Activated T-helper 1 cell treated with anti-CD3 and anti-CD28 coated beads, Interleukin-12 subunit alpha, Interleukin-12 subunit beta, Interleukin-2, Interleukin-4 antibody, amounts not matched to agents 30 ng/mL and 10 ng/mL and 1 ng/mL, durations not matched to agents 14 hours and 24 hours and 36 hours (primary cell): Measurements from ENCODE around the gene ZNF780A. TPM values are rescaled to one million over a fixed set of nuclear protein-coding genes. Genes with fewer than 3 reads are reported as not detected.
"Not testable (repeated sequence)": the region's sequence is repeated elsewhere in the genome, so short reads cannot be mapped to it uniquely, and the experiment has no call there.

Experiments used
- DNase-seq: peaks from one replicate; pipeline ENCODE4 v3.0.0; 2021; ENCODE audit warnings: low spot score
- H3K27ac Mint-ChIP-seq: one replicate; pipeline ENCODE4 v1.8.0; 2021; ENCODE audit warnings: mild to moderate bottlenecking, mixed read lengths
- H3K27me3 Mint-ChIP-seq: one replicate; pipeline ENCODE4 v1.8.0; 2022; ENCODE audit warnings: mild to moderate bottlenecking, moderate library complexity, mixed read lengths; ENCODE audit not compliant: insufficient read depth
- H3K36me3 Mint-ChIP-seq: one replicate; pipeline ENCODE4 v1.8.0; 2021; ENCODE audit warnings: low read depth, mixed read lengths
- H3K4me1 Mint-ChIP-seq: one replicate; pipeline ENCODE4 v1.8.0; 2021; ENCODE audit warnings: low read depth, mixed read lengths
- H3K4me3 Mint-ChIP-seq: one replicate; pipeline ENCODE4 v1.8.0; 2021; ENCODE audit warnings: mild to moderate bottlenecking, moderate library complexity, mixed read lengths
- H3K9me3 Mint-ChIP-seq: one replicate; pipeline ENCODE4 v1.8.0; 2021; ENCODE audit warnings: mixed read lengths
- intact Hi-C: fragments of 100-400 bp; cut with micrococcal nuclease; formaldehyde crosslinking; loops from one replicate; pipeline ENCODE4 v1.15.1; 2024
- total RNA-seq: library from RNA; stranded (reverse); gene quantifications from 2 replicates; pipeline ENCODE4 v1.2.3, GENCODE V29; 2022

The ZNF780A gene
- total RNA-seq, 1 donor from 2014 or later, result 14.8 TPM

GRCh38 chr19:40059624-40060023 lies 31.1 kb downstream of the ZNF780A start:
- H3K4me3 Mint-ChIP-seq, result no peak overlapping the region
- DNase-seq, result no peak
- no peak overlapping the region for H3K27ac Mint-ChIP-seq
- peaks cover 14% of the 10 kb centered on the region for H3K27me3 Mint-ChIP-seq
- H3K9me3 Mint-ChIP-seq, result peaks cover 56% of the 10 kb centered on the region
- intact Hi-C loops, result no loop called here
- peaks cover 3% of the 10 kb centered on the region for H3K36me3 Mint-ChIP-seq
- H3K4me1 Mint-ChIP-seq, result peaks cover 20% of the 10 kb centered on the region

DNA sequence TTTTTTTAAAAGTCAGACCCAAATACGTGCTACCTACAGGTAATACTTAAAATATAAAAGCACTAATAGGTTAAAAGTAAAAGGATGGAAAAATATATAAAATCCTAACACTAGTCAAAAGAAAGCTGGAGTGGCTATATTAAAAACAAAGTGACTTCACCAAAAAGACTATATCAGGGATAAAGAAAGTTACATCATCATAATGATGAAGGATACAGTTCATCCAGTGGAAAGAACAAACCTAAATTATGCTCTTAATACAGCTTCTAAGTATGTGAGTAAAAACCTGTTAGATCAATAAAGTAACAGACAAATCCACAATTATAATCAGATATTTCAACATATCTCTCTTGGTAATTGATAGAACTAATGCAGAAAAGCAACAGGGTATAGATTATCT lies 33.6 kb downstream of the ZNF780A start:
- Mint-ChIP-seq H3K4me3 (peak overlapping the region; percentile 97), H3K36me3 (peaks cover 17% of the 10 kb centered on the region), H3K27me3 (peaks cover 12% of the 10 kb centered on the region), H3K27ac (no peak overlapping the region), H3K9me3 (peaks cover 52% of the 10 kb centered on the region), H3K4me1 (peaks cover 42% of the 10 kb centered on the region)
- intact Hi-C loops, result no loop called here
- DNase-seq, result no peak

DNA sequence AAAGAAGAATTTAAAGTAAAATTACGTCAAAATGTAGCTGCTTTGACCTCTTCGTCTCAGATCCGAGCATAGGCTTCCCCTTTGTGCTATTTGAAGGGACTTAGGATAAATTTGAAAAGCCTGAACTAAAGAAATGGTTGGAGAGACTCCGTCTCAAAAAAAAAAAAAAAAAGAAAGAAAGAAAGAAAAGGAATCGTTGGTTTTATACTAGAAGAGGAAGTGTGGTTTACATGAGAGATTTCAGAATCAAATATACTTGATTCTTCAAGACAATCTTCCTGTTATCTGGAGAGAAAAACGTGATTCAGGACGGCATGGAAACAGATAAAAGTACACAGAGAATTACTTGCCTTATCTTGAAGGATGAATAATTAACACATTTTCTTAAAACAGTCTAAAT lies 34.2 kb downstream of the ZNF780A start:
- no peak for DNase-seq
- Mint-ChIP-seq H3K27ac (peak overlapping the region; percentile 92), H3K27me3 (peaks cover 12% of the 10 kb centered on the region), H3K9me3 (peaks cover 49% of the 10 kb centered on the region), H3K36me3 (peaks cover 21% of the 10 kb centered on the region), H3K4me3 (peak overlapping the region; percentile 97), H3K4me1 (peaks cover 42% of the 10 kb centered on the region)
- intact Hi-C loops, result loop anchor here (1.0 kb wide), 3 partner anchors 34 to 210 kb away; partner anchors contain the start of genes FBL and ZNF780A

DNA sequence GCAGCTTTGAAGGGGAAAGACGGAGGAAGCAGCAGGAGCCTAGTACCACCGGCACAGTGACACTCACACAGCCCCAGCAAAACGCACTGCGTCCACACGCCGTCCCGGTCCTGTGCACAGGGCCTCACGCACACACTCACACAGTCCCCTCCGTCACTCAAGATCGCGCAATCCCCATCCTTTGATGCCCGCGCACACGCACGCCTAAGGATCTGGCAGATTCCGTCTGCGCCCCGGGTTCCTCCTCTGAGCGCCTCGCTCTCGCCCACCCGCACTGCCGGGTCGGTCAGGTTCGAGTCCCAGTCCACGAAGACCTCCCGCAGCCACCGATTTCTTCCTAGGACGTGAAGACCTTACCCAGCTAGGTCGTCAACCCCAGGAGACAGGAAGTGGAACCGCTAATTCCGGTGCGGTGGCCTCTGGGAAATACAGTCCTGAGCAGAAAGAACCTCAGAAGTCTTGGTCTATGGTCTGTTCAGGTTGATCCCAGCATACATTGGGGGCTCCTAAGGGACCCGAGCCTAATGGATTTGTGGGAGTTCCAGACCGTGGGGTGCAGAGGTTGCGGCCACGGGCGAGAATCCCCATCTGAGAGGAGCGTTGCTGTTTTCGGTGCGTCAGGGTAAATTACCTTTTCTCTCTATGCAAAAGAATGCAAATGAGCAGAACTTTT lies 34.8 kb downstream of the ZNF780A start, which contains the start of gene ZNF780B:
ZNF780B (minus strand) TSS at position 400 of the 673 bp plus-strand sequence. CDS start 5,899 bp downstream, outside the sequence.
- Mint-ChIP-seq H3K4me3 (peak within 1 kb of the TSS; percentile 97), H3K36me3 (peaks cover 26% of the 10 kb centered on the region), H3K9me3 (peaks cover 46% of the 10 kb centered on the region), H3K4me1 (peaks cover 42% of the 10 kb centered on the region), H3K27ac (peak within 1 kb of the TSS; percentile 92), H3K27me3 (peaks cover 12% of the 10 kb centered on the region)
- DNase-seq, result peak; percentile 69
- intact Hi-C loops, result loop anchor here (1.0 kb wide), 3 partner anchors 34 to 210 kb away; partner anchors contain the start of genes FBL and ZNF780A

- intact Hi-C loops, result no loop called here
- peaks cover 32% of the 10 kb centered on the region for H3K36me3 Mint-ChIP-seq
- peaks cover 42% of the 10 kb centered on the region for H3K4me1 Mint-ChIP-seq
- H3K27me3 Mint-ChIP-seq, result peaks cover 12% of the 10 kb centered on the region
- H3K27ac Mint-ChIP-seq, result no peak overlapping the region
- H3K4me3 Mint-ChIP-seq, result peak overlapping the region; percentile 97
- DNase-seq, result no peak
- peaks cover 47% of the 10 kb centered on the region for H3K9me3 Mint-ChIP-seq
Observed at GRCh38 chr19:40055049-40055448, 35.7 kb downstream of the ZNF780A start.

DNA sequence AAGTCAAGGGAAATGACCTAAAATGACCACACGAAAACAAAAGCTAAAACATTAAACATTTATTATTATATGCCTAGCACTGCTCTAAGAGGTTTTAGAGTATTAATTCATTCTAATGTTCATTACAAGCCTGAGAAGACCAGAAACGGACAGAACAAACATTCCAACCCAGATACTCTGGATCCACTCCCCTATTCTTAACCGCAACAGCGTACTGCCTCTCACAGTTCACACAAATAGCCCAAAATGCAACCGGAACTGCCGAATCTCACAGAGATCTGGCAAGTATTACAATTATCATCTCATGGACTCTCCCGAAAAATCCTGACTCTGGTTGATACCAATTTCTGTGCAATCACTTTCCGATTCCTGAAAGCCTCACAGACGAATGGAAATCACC lies 36.1 kb downstream of the ZNF780A start:
- intact Hi-C loops, result no loop called here
- Mint-ChIP-seq H3K4me3 (peak overlapping the region; percentile 97), H3K27ac (no peak overlapping the region), H3K4me1 (peaks cover 42% of the 10 kb centered on the region), H3K9me3 (peaks cover 43% of the 10 kb centered on the region), H3K36me3 (peaks cover 35% of the 10 kb centered on the region), H3K27me3 (peaks cover 12% of the 10 kb centered on the region)
- DNase-seq, result no peak

GRCh38 chr19:40053491-40053890 lies 37.3 kb downstream of the ZNF780A start:
- DNase-seq, result no peak
- intact Hi-C loops, result no loop called here
- H3K27ac Mint-ChIP-seq, result no peak overlapping the region
- peak overlapping the region; percentile 29 for H3K4me3 Mint-ChIP-seq
- H3K27me3 Mint-ChIP-seq, result peaks cover 3% of the 10 kb centered on the region
- peaks cover 38% of the 10 kb centered on the region for H3K9me3 Mint-ChIP-seq
- peaks cover 42% of the 10 kb centered on the region for H3K4me1 Mint-ChIP-seq
- peaks cover 41% of the 10 kb centered on the region for H3K36me3 Mint-ChIP-seq

DNA sequence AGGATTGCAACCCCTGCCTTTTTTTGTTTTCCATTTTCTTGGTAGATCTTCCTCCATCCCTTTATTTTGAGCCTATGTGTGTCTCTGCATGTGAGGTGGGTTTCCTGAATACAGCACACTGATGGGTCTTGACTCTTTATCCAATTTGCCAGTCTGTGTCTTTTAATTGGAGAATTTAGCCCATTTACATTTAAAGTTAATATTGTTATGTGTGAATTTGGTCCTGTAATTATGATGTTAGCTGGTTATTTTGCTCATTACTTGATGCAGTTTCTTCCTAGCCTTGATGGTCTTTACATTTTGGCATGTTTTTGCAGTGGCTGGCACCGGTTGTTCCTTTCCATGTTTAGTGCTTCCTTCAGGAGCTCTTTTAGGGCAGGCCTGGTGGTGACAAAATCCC lies 49.0 kb downstream of the ZNF780A start:
- peaks cover 37% of the 10 kb centered on the region for H3K36me3 Mint-ChIP-seq
- intact Hi-C loops, H3K27ac Mint-ChIP-seq, H3K27me3 Mint-ChIP-seq, H3K4me1 Mint-ChIP-seq, DNase-seq, H3K4me3 Mint-ChIP-seq: not testable (repeated sequence)
- peaks cover 45% of the 10 kb centered on the region for H3K9me3 Mint-ChIP-seq

GRCh38 chr19:40038047-40038446 lies 52.7 kb downstream of the ZNF780A start:
- H3K4me1 Mint-ChIP-seq, DNase-seq, intact Hi-C loops, H3K27ac Mint-ChIP-seq, H3K4me3 Mint-ChIP-seq, H3K27me3 Mint-ChIP-seq: not testable (repeated sequence)
- Mint-ChIP-seq H3K36me3 (peaks cover 18% of the 10 kb centered on the region), H3K9me3 (peaks cover 48% of the 10 kb centered on the region)

DNA sequence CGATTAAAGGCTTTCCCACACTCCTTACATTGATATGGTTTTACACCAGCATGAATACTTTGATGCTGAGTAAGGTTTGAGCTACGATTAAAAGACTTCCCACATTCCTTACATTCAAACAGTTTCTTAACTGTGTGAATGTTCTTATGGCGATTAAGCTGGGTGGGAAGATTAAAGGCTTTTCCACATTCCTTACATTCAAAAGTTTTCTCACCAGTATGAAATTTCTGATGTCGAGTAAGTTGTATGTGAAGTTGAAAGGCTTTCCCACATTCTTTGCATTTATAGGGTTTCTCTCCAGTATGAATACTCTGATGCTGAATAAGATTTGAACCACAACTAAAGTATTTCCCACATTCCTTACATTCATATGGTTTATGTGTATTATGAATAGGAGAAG lies 54.7 kb downstream of the ZNF780A start:
- Mint-ChIP-seq H3K36me3 (peaks cover 18% of the 10 kb centered on the region), H3K27me3 (no peaks in the 10 kb centered on the region), H3K27ac (no peak overlapping the region), H3K4me3 (no peak overlapping the region), H3K4me1 (no peaks in the 10 kb centered on the region), H3K9me3 (peaks cover 52% of the 10 kb centered on the region)
- intact Hi-C loops, result no loop called here
- no peak for DNase-seq

DNA sequence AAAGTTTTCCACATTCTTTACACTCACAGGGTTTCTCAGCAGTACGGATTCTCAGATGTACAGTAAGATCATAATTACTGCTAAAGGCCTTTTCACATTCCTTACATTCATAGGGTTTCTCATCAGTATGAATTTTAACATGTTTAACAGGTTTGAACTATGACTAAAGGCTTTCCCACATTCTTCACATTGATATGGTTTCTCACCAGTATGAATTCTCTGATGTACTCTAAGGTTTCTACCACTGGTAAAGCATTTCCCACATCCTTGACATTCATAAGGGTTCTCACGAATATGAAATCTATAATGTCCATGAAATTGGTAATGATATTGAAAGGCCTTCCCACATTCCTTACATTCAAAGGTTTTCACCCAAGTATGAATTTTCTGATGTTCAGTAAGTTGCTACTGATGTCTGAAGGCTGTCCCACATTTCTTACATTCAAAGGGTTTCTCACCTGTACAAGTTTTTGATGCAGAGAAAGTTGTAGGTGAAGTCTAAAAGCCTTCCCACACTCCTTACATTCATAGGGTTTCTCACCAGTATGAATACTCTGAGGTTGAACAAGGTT lies 56.7 kb downstream of the ZNF780A start:
- H3K27me3 Mint-ChIP-seq, result no peaks in the 10 kb centered on the region
- DNase-seq, result no peak
- H3K9me3 Mint-ChIP-seq, result peaks cover 65% of the 10 kb centered on the region
- intact Hi-C loops, result no loop called here
- H3K4me3 Mint-ChIP-seq, result no peak overlapping the region
- H3K27ac Mint-ChIP-seq, result no peak overlapping the region
- no peaks in the 10 kb centered on the region for H3K4me1 Mint-ChIP-seq
- H3K36me3 Mint-ChIP-seq, result peaks cover 23% of the 10 kb centered on the region

GRCh38 chr19:40026597-40026970 lies 64.2 kb downstream of the ZNF780A start:
- peaks cover 81% of the 10 kb centered on the region for H3K9me3 Mint-ChIP-seq
- no peaks in the 10 kb centered on the region for H3K27me3 Mint-ChIP-seq
- no peak overlapping the region for H3K27ac Mint-ChIP-seq
- DNase-seq, result no peak
- peaks cover 15% of the 10 kb centered on the region for H3K36me3 Mint-ChIP-seq
- intact Hi-C loops, result no loop called here
- no peaks in the 10 kb centered on the region for H3K4me1 Mint-ChIP-seq
- no peak overlapping the region for H3K4me3 Mint-ChIP-seq

DNA sequence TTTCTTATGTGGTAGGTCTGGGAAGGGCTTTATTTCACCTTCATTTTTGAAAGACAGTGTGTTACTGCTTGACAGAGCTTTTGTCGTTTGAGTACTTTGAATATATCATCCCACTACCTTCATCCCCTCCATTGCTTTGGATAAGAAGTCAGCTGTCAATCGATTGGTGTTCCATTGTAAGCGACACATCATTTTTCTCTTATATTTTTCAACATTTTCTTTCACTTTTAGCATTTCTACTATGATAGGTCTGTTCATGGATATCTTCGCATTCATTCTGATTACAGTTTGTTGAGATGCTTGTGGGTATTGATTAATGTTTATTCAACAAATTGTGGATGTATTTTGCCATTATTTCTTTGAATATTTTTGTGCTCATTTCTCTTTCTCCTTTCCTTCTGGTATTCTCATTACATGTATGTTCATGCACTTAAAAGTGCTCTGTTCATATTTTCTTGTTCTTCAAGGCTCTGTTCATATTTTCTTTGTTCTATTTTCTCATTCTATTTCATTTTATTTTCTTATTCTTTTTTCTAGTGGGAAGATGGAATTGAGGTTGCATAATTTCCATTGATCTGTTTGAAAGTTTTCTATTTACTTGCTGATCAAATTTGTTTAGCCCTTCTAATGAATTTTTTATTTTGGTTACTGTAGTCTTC lies 64.7 kb downstream of the ZNF780A start:
- H3K27me3 Mint-ChIP-seq, result no peaks in the 10 kb centered on the region
- intact Hi-C loops, result no loop called here
- H3K4me3 Mint-ChIP-seq, result no peak overlapping the region
- H3K36me3 Mint-ChIP-seq, result peaks cover 15% of the 10 kb centered on the region
- no peaks in the 10 kb centered on the region for H3K4me1 Mint-ChIP-seq
- no peak overlapping the region for H3K27ac Mint-ChIP-seq
- peaks cover 84% of the 10 kb centered on the region for H3K9me3 Mint-ChIP-seq
- no peak for DNase-seq
